Fibroblast of pulmonary artery (primary cell): Measurements from ENCODE around the gene STK17B.

Experiments
- DNase-seq: peaks from one replicate; pipeline ENCODE4 v3.0.0-alpha.2; 2010; ENCODE audit warnings: low read depth
- H3K4me3 ChIP-seq: replicated peaks from 2 replicates; pipeline ENCODE4 v1.5.1; 2011; ENCODE audit warnings: low read depth, mild to moderate bottlenecking, control low read depth, low read length, moderate library complexity
- TF ChIP-seq, protein P1 (sequence below): IDR thresholded peaks from 2 replicates; pipeline ENCODE4 v1.5.1; 2011; ENCODE audit warnings: mild to moderate bottlenecking, control low read depth, low read length, inconsistent platforms; ENCODE audit errors: missing control alignments

Gene STK17B

DNA sequence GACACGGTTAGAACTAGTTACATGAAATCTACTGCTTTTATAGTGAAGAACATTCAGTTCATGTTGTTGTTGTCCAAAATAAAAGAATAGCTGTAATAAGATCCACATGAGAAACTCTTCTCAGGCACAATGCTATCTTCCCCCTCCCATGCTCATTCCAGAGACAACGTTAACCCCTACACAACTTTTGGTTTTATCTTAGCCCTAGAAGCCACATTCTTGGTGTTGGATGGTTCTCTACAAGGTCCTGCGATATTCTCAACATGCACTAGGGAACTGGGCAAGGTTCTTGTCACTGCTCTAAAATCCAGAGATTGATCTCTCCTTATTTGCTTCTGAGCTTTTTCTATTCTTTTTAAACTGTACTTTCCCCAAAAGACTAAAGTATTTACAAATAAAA lies 51.5 kb downstream of the STK17B start:
- DNase-seq: no peak
- H3K4me3 ChIP-seq: no peak overlapping the region
- TF ChIP-seq, protein P1, sequence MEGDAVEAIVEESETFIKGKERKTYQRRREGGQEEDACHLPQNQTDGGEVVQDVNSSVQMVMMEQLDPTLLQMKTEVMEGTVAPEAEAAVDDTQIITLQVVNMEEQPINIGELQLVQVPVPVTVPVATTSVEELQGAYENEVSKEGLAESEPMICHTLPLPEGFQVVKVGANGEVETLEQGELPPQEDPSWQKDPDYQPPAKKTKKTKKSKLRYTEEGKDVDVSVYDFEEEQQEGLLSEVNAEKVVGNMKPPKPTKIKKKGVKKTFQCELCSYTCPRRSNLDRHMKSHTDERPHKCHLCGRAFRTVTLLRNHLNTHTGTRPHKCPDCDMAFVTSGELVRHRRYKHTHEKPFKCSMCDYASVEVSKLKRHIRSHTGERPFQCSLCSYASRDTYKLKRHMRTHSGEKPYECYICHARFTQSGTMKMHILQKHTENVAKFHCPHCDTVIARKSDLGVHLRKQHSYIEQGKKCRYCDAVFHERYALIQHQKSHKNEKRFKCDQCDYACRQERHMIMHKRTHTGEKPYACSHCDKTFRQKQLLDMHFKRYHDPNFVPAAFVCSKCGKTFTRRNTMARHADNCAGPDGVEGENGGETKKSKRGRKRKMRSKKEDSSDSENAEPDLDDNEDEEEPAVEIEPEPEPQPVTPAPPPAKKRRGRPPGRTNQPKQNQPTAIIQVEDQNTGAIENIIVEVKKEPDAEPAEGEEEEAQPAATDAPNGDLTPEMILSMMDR: no peak

DNA sequence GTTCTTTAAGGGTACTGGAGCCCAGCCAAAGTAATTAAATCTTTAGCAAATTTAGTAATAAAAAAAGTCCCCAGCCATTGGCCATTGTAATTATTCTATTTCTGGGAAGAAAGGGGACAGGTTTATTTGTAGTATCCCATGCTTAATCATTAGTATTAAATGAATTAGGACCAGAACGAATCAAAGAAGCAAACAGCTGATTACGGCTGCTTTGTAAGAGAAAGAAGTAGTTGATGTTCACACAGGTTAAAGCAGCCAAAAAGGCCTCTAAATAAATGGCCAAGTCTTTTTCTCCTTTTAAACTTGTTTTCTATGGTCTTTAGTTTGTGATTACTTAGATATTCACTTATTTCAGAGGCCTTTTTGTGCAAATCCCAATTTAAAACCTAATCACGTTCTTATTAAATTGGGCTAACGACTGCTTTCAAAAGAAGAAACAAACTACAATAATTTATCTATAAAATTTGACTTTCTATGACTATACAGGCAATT lies 54.1 kb downstream of the STK17B start:
- TF ChIP-seq, protein P1: no peak
- H3K4me3 ChIP-seq: no peak overlapping the region
- DNase-seq: no peak

DNA sequence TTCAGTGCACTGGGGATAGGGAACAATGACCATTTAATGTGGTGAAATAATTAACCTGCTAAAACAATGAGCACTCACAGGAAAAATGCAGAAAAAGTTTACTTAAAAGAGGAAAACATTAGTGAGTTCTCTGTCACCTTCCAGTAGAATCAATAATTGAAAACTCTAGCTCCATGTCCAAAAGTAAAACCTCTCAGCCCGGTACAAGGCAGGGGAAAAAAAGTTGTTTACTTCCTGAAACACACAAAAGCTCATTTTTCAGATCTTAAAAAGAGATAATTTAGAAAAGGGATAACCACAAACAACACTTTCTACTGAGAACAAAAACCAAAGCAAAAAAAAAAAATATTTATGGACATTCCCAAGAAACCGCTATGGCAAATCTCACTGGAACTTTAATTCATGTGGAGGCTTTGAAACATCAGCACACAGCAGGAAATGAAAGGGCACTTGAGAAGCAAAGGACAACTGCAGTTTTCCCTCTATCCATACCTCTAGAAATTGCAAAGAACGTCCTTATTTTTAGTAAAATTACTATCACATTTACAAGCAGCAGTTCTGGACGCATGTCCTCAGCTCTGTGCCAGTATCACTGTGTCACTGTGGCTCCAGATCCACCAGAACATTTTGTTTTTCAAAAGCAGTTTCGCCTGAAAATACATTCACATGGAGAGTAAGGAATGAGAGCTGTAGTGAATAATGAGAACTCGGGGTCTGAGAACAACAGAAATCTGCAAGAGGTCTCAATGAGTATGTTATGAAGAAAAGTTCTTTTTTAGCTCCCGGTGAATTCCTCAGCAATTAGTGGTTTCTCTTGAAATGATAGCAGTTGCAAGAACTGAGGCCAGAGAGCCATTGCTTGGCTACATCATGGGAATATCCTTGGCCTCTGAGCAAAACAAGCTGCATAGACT lies 58.1 kb downstream of the STK17B start:
- H3K4me3 ChIP-seq: no peak overlapping the region
- DNase-seq: peak; percentile 69
- TF ChIP-seq, protein P1: no peak

DNA sequence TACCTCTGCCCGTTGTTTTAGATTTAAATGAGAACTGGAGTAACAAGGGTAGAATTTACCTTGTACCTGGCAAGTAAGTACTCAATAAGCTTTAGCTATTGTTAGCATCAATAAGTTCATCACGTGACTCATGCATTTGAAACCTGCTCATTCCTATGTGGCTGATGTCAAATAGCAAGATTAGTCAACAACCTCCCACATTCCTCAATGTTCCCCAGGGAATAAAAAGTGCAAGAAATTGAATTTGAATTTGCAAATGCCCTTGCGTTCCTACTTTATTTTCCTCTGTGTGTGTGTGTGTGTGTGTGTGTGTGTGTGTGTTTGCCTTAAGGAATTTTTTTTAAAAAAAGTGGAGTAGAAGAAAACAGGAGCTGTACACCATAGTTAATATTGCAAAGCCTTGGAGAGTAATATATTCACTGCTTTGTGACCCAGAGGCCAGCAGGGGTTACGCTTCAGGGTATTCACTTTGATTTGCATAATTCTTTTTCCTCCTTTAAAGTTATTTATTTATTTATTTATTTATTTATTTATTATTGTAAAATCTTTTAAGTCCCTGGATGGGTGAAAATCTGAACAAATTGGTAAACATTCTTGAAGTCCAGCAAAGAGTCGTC lies 58.9 kb downstream of the STK17B start:
- no peak overlapping the region for H3K4me3 ChIP-seq
- TF ChIP-seq, protein P1: no peak
- peak; percentile 88 for DNase-seq

DNA sequence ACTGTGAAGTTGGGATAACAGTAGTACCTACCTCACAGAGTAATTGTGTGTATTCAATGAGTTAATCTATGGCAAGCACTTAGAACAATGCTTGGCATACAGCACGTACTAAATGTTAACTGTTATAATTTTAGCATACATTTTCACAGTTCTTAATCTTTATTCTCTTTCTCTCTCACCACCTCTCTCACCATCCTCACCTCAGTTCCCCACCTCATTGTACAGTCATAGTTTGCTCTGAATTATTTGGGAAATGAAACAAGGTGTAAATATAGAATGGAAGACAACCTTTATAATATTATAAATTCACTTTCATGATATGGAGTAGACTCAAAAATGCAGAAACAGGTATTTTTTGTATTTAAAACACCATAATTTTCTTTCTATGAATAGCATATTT lies 62.8 kb downstream of the STK17B start:
- TF ChIP-seq, protein P1: no peak
- no peak overlapping the region for H3K4me3 ChIP-seq
- no peak for DNase-seq

DNA sequence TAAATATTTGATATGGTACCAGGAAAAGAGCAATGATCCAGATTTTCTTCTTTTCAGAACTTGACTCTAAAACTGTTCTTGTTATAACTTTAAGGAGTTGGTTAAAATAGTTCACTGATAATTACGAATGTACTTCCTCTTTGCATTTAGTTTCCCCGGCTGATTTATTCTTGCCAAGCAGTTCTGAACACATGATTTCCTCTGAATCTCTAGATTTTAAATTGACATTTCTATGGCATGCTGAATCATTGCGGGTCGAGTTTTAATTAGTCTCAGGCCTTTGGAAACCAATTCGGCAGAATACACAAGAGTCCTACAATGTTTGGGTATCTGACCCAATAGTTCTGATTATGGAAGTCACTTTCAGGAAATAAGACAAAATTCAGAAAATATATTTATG lies 65.4 kb downstream of the STK17B start:
- TF ChIP-seq, protein P1: no peak
- no peak overlapping the region for H3K4me3 ChIP-seq
- no peak for DNase-seq
